SK-N-DZ (cell line): ENCODE results near the gene AQP9. TPM values are rescaled to one million over a fixed set of nuclear protein-coding genes. Genes with fewer than 3 reads are reported as not detected.
"Not testable (repeated sequence)": the region's sequence is repeated elsewhere in the genome, so short reads cannot be mapped to it uniquely, and the experiment has no call there.

ENCODE experiments used
- DNase-seq: peaks from one replicate; pipeline ENCODE4 v3.0.0-alpha.2; 2015; ENCODE audit warnings: low spot score
- polyA plus RNA-seq, 2 experiments: library from polyadenylated mRNA; depleted of rRNA; stranded (reverse); fragments of >200 nt; gene quantifications; 2 replicates each; pipeline ENCODE4 v1.2.3, GENCODE V29; 2014

Gene AQP9
- polyA plus RNA-seq (2014; cell fraction: cytosol; rRNA removed) = not detected in 2 replicates
- not detected in 2 replicates for polyA plus RNA-seq (2014; cell fraction: nucleus; rRNA removed)

GRCh38 chr15:58138106-58138505 is at the start of gene AQP9:
Gene AQP9 (plus strand): TSS chr15:58138381. CDS start chr15:58138566, 185 bp downstream.
- no peak for DNase-seq

- DNase-seq = no peak
Measured at GRCh38 chr15:58095415-58095814, 42.8 kb upstream of the AQP9 start.

GRCh38 chr15:58096529-58097084 is 41.6 kb upstream of the AQP9 start:
- DNase-seq = no peak

- DNase-seq = no peak
Measured at GRCh38 chr15:58103482-58103881, 34.7 kb upstream of the AQP9 start.

GRCh38 chr15:58108117-58108516 is 30.1 kb upstream of the AQP9 start:
- DNase-seq = no peak

- DNase-seq = no peak
Measured at GRCh38 chr15:58109419-58109818, 28.8 kb upstream of the AQP9 start.

GRCh38 chr15:58110999-58111717 is 27.0 kb upstream of the AQP9 start:
- no peak for DNase-seq

GRCh38 chr15:58111718-58112104 is 26.5 kb upstream of the AQP9 start:
- DNase-seq = no peak

- DNase-seq = not testable (repeated sequence)
Measured at GRCh38 chr15:58113358-58113757, 24.8 kb upstream of the AQP9 start.

GRCh38 chr15:58114388-58114787 is 23.8 kb upstream of the AQP9 start:
- no peak for DNase-seq

GRCh38 chr15:58114812-58115211 is 23.4 kb upstream of the AQP9 start:
- DNase-seq = no peak

- DNase-seq = no peak
Measured at GRCh38 chr15:58115692-58116091, 22.5 kb upstream of the AQP9 start.

- DNase-seq = no peak
Measured at GRCh38 chr15:58117619-58118018, 20.6 kb upstream of the AQP9 start.

- DNase-seq = no peak
Measured at GRCh38 chr15:58118272-58118671, 19.9 kb upstream of the AQP9 start.

GRCh38 chr15:58119016-58119415 is 19.2 kb upstream of the AQP9 start:
- DNase-seq = no peak

- no peak for DNase-seq
Measured at GRCh38 chr15:58124585-58124984, 13.6 kb upstream of the AQP9 start.

- DNase-seq = no peak
Measured at GRCh38 chr15:58125333-58125732, 12.8 kb upstream of the AQP9 start.

- DNase-seq = no peak
Measured at GRCh38 chr15:58134886-58135285, 3.3 kb upstream of the AQP9 start.

- no peak for DNase-seq
Measured at GRCh38 chr15:58135511-58136174, 2.5 kb upstream of the AQP9 start.

GRCh38 chr15:58136731-58137130 is 1.4 kb upstream of the AQP9 start:
- DNase-seq = no peak

- no peak for DNase-seq
Measured at GRCh38 chr15:58137686-58138085, 495 bp upstream of the AQP9 start.

GRCh38 chr15:58139276-58139988 is 1.3 kb downstream of the AQP9 start:
- no peak for DNase-seq
